Lung (tissue), 12 donors: Measurements from ENCODE around the gene GET4. TPM values are rescaled to one million over a fixed set of nuclear protein-coding genes. Genes with fewer than 3 reads are reported as not detected.
A peak's percentile ranks its signal among the peaks of the same experiment; 100 is the strongest.

Source experiments
- ATAC-seq: fragments of 200-7000 bp; cut with Tn5 transposase; one replicate; pipeline ENCODE4 v1.9.1; 2020; ENCODE audit warnings: moderate number of reproducible peaks; ENCODE audit not compliant: insufficient read depth, low FRiP score
- DNase-seq, 3 donors: peaks; one replicate each; pipeline ENCODE4 v3.0.0-alpha.2; 2013 to 2017
- H3K27ac ChIP-seq, 2 donors: one replicate each; pipeline ENCODE4 v1.5.1; 2013; ENCODE audit warnings: mild to moderate bottlenecking in 2 of 2, moderate library complexity in 2 of 2, control low read depth in 1 of 2, inconsistent platforms in 1 of 2, low read depth in 1 of 2, low read length in 1 of 2
- H3K27me3 ChIP-seq, 3 donors: one replicate each; pipeline ENCODE4 v1.5.1; 2013; ENCODE audit warnings: low read length in 2 of 3; ENCODE audit not compliant: control insufficient read depth in 3 of 3, insufficient read depth in 3 of 3
- H3K36me3 ChIP-seq, 4 donors: one replicate each; pipeline ENCODE4 v1.5.1; 2013; ENCODE audit warnings: low read length in 4 of 4, mild to moderate bottlenecking in 1 of 4, moderate library complexity in 1 of 4; ENCODE audit not compliant: control insufficient read depth in 4 of 4, insufficient read depth in 4 of 4
- H3K4me1 ChIP-seq, 5 donors: one replicate each; pipeline ENCODE4 v1.5.1; 2013; ENCODE audit warnings: low read length in 5 of 5, mild to moderate bottlenecking in 2 of 5, moderate library complexity in 1 of 5; ENCODE audit not compliant: control insufficient read depth in 5 of 5, insufficient read depth in 5 of 5
- H3K4me3 ChIP-seq: one replicate; pipeline ENCODE4 v1.5.1; 2013; ENCODE audit warnings: mild to moderate bottlenecking, control low read depth, moderate library complexity
- H3K9ac ChIP-seq, 2 donors: one replicate each; pipeline ENCODE4 v1.5.1; 2013; ENCODE audit warnings: low read length in 2 of 2, control low read depth in 1 of 2; ENCODE audit not compliant: insufficient read depth in 1 of 2
- H3K9me3 ChIP-seq, 4 donors: one replicate each; pipeline ENCODE4 v1.5.1; 2013; ENCODE audit warnings: low read length in 3 of 4, mild to moderate bottlenecking in 1 of 4, moderate library complexity in 1 of 4; ENCODE audit not compliant: control insufficient read depth in 4 of 4, insufficient read depth in 3 of 4
- WGBS, 2 donors: extraction: QIAGEN DNeasy Blood & Tissue Kit; methylation state at CpG; one replicate each; pipeline ENCODE4 v1.1.7; 2013; 5-methylcytosine and 5-hydroxymethylcytosine counted together
- polyA plus RNA-seq, 2 donors: library from polyadenylated mRNA; stranded (reverse); fragments of 200-250 nt; gene quantifications; one replicate each; pipeline ENCODE4 v1.2.1, GENCODE V29; 2013
- total RNA-seq, 2 donors: library from RNA; depleted of rRNA in 1 of 2; stranded (reverse); fragments of >200 nt in 1 of 2; gene quantifications; one replicate each; pipeline ENCODE4 v1.2.1, GENCODE V29; 2014 to 2021
- TF ChIP-seq, protein P1 (sequence below): IDR thresholded peaks from 2 replicates; pipeline ENCODE4 v1.5.1; 2012; ENCODE audit warnings: mild to moderate bottlenecking; ENCODE audit errors: control extremely low read depth, extremely low read depth
- donor health status: control.
- donor health status: control.
- donor health status: Bipolar disorder and iron deficiency.
- donor health status: healthy.
- donor health status: DM: yes; HTN: yes; CAD: no.

GET4 gene
- total and polyA plus RNA-seq, 4 donors: 34.1 to 41.8 (median 40.0) TPM

DNA sequence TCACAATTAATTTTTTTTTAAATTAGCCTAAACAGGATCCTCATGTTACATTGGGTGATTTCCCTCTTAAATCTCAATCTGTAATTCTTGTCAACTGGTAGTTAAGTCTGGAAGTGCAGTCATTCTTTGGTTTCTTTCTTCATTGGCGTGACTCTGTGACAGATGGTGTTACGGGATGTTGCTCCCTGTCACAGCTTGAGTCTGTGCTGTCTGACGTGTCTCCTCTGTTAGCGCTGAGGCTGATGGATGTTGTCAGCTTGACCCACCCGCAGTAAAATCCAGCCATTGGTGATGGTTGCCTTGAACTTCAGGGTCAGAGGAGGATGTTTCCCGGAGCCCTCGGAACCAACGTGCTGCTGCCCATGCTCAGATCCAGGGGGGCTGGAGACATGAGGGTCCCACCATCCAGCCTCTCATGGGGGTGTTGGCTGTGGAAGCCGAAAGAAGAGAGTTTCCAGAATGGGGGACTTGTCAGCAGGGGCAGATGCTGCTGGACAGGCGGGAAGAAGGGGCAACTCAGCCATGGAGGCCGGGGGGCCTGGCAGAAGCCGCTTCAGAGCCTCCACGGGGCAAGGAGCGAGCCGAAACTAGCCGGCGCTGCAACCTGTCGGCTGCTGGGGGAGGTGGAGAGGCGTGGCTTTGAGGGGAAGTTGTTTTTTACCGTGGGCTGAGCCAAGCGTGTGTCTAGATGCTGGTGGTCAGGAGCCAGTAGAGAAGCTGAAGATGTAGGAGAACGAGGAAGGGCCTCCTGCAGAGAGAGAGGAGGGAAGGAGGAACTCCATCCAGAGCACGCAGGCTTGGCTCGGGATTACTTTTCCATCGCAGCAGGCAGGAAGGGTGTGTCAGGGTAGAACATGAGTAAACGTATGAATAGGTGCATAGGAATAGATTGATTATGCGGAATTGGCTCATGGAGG lies 40.6 kb upstream of the GET4 start:
- ATAC-seq (no peak), DNase-seq (no peak)
- 64 to 77% methylated on average over 27 of the region's 27 CpGs for WGBS, 2 donors
- Histone ChIP-seq H3K27me3 (no peaks in the 10 kb centered on the region), H3K9me3 (no peaks in the 10 kb centered on the region), H3K27ac (peak overlapping the region; percentile 46 to 52), H3K9ac (no peak overlapping the region), H3K4me1 (peaks cover 3 to 18% (median 7%) of the 10 kb centered on the region in 5 donors), H3K4me3 (no peak overlapping the region), H3K36me3 (peaks cover 0 to 22% (median 15%) of the 10 kb centered on the region in 4 donors)
- TF ChIP-seq, protein P1, sequence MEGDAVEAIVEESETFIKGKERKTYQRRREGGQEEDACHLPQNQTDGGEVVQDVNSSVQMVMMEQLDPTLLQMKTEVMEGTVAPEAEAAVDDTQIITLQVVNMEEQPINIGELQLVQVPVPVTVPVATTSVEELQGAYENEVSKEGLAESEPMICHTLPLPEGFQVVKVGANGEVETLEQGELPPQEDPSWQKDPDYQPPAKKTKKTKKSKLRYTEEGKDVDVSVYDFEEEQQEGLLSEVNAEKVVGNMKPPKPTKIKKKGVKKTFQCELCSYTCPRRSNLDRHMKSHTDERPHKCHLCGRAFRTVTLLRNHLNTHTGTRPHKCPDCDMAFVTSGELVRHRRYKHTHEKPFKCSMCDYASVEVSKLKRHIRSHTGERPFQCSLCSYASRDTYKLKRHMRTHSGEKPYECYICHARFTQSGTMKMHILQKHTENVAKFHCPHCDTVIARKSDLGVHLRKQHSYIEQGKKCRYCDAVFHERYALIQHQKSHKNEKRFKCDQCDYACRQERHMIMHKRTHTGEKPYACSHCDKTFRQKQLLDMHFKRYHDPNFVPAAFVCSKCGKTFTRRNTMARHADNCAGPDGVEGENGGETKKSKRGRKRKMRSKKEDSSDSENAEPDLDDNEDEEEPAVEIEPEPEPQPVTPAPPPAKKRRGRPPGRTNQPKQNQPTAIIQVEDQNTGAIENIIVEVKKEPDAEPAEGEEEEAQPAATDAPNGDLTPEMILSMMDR: no peak

DNA sequence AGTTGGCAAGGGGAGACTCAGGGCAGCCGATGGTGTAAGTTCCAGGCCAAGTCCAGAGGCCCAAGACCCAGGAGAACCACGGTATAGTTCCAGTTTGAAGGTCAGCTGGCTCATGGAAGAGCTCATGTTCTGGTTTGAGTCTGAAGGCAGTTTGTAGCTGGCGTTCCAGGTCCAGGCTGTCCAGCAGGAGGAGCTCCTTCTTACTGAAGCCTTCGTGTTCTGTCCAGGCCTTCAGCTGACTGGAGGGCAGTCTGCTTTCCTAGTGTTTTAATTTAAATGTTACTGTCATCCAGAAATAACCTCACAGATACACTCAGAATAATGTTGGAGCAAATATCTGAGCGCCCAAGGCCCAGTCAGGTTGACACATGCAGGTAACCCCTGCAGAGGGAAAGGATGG lies 39.9 kb upstream of the GET4 start:
- no peak for ATAC-seq
- Histone ChIP-seq H3K36me3 (peaks cover 0 to 22% (median 15%) of the 10 kb centered on the region in 4 donors), H3K4me3 (no peak overlapping the region), H3K4me1 (peaks cover 2 to 15% (median 7%) of the 10 kb centered on the region in 5 donors), H3K27ac (peak overlapping the region; percentile 61 to 86), H3K27me3 (no peaks in the 10 kb centered on the region), H3K9ac (no peak overlapping the region), H3K9me3 (no peaks in the 10 kb centered on the region)
- DNase-seq: peak in 1 of 3 donors; percentile 24
- TF ChIP-seq, protein P1: no peak
- 74 to 81% methylated on average over 5 of the region's 5 CpGs for WGBS, 2 donors

DNA sequence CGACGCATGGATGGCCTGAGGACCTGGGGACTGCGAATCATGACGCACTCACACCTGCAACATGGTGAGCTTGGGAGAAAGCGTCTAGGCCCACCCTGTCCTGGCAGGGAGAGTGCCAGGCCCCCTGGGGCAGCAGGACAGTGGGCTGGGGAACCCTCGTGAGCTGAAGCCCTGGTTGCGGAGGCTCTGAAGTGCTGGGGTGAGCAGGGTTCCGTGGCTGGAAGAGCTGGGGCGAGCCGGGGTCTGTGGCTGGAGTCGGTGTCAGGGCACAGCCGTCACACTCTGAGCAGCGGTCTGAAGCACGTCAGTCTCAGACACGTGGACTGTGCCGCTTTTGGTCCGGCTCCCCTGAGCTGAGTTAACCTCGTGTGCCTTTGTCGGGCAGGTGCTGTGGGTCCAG lies 39.4 kb upstream of the GET4 start:
- Histone ChIP-seq H3K9ac (no peak overlapping the region), H3K27me3 (no peaks in the 10 kb centered on the region), H3K4me3 (no peak overlapping the region), H3K36me3 (peaks cover under 1 to 22% (median 18%) of the 10 kb centered on the region in 4 donors), H3K27ac (peak overlapping the region in 1 of 2 donors; percentile 86), H3K9me3 (no peaks in the 10 kb centered on the region), H3K4me1 (peaks cover 0 to 15% (median 6%) of the 10 kb centered on the region in 5 donors)
- DNase-seq: no peak
- no peak for ATAC-seq
- WGBS, 2 donors: 95 to 96% methylated on average over 19 of the region's 19 CpGs
- TF ChIP-seq, protein P1: no peak
